HG02840 (cell line): ENCODE results near the gene FBXO38.

Experiments
- ATAC-seq: cut with Tn5 transposase; IDR thresholded peaks from one replicate; pipeline ENCODE4 v1.9.1; 2021; ENCODE audit warnings: mild to moderate bottlenecking, moderate library complexity, moderate number of reproducible peaks; ENCODE audit not compliant: unreplicated experiment, low FRiP score

FBXO38 gene, protein sequence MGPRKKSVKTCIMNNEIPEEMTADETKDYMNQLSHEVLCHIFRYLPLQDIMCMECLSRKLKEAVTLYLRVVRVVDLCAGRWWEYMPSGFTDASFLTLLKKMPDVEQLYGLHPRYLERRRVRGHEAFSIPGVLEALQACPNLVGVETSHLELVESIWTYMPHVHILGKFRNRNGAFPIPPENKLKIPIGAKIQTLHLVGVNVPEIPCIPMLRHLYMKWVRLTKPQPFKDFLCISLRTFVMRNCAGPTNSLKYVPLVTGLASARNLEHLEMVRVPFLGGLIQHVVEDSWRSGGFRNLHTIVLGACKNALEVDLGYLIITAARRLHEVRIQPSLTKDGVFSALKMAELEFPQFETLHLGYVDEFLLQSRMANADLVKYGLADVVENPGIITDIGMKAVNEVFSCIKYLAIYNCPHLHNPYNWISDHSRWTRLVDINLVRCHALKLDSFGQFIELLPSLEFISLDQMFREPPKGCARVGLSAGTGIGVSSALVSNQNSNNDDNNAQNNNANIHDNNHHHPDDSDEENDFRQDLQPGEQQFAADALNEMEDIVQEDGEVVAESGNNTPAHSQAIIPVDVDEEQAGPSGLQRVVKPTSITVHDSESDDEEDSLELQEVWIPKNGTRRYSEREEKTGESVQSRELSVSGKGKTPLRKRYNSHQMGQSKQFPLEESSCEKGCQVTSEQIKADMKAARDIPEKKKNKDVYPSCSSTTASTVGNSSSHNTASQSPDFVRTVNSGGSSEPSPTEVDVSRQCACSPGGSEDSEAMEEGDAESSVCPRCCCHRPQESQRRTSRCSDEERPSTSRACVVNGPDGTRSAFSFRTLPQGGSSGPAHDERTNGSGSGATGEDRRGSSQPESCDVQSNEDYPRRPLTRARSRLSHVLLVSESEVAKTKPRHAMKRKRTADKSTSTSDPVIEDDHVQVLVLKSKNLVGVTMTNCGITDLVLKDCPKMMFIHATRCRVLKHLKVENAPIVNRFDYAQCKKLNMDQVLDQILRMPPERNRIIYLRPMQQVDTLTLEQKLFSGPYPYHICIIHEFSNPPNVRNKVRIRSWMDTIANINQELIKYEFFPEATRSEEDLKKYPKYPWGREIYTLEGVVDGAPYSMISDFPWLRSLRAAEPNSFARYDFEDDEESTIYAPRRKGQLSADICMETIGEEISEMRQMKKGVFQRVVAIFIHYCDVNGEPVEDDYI

DNA sequence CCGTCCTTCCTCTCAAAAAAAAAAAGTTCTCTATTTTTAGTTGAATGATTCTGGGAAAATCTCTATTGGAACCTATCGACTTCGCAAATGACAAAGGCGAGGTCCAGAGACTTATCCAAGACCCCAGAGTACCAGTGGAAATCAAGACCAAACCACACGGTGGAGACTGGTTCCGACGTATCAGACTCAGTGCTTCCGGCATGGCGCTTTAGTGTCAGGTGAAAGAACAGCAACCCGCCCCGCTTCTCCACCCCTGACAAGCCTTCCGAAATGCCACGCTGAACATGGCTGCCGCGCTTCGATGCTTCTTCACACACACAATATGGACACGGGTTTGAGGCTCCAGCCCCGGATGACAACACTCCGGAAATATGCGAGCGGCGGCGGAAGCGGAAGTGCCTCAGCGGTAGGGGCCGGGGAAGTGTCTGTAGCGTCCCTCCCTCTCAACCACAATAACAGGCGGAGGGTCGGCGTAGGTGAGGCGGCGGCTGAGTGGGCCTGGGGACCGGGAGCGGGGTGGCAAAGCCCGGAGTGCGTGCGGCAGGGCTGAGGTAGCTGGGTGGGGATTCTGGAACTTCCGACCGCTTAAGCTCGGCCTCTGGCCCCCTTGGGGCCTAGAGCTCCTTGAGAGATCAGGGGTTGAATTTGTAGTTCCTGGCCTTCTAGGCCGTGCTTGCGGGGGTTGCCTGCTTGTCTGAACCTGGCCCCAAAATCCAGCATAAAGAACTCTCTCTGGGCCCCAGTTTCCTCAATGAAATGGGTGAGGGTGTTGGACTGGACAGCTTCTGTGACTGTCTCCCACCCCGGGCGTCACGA lies at the start of gene FBXO38:
FBXO38 (plus strand) TSS at position 395 of the 816 bp plus-strand sequence. CDS start 10,819 bp downstream, outside the sequence.
- ATAC-seq: peak; percentile 100

DNA sequence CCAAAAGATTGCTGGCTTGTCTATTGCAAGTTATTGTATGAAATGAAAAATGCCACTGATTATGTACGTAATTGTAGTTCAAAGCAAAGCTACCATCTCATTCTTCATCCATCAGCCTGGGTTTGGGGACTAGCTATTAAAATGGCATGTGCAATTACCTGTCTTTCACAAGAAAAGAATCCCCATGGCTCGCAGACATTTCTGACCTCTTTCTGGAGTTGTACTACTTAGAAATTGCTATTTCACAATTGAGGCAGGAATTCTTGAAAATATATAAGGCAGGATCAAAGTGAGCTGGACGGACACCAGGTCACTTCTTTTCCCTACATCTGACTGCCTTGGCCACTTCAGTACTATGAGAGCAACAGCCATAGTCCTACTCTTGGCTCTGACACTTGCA lies 48.5 kb upstream of the FBXO38 start, which contains the start of gene SPINK9:
SPINK9 (plus strand) TSS at position 301 of the 400 bp plus-strand sequence; CDS start at position 356, 55 bp downstream.
- ATAC-seq: no peak

DNA sequence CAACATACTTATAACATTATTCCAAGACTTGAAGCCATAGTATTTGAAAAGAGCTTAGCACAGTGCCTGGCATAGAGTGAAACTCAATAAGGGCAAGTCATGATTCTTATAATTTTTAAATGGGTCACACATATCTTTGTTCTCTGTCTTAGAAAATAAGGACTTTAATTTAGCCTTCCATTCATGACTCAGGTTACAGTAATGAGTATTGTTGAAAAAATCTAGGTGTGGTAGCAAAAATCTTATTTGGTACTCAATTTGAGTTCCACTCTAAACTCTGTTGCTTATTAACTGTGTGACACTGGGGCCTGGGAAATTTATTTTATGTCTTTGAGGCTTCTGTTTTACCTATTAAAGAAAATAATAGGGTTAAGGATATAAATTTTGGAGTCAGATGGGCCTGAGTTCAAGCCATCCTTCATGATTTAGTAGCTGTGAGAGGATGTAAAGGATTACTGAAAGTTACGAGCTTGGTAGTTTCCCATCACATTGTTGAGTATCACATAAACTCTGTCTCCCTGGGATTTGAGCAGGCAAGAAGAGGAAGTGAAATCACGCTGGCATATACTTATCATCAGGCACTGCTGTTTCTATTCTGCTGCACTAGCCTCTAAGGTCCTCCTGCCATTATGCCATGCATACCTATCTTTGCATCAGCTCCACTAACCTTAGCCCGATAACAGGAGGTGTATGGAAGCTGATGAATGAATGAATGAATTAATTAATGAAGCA lies 46.9 kb upstream of the FBXO38 start:
- ATAC-seq: no peak

DNA sequence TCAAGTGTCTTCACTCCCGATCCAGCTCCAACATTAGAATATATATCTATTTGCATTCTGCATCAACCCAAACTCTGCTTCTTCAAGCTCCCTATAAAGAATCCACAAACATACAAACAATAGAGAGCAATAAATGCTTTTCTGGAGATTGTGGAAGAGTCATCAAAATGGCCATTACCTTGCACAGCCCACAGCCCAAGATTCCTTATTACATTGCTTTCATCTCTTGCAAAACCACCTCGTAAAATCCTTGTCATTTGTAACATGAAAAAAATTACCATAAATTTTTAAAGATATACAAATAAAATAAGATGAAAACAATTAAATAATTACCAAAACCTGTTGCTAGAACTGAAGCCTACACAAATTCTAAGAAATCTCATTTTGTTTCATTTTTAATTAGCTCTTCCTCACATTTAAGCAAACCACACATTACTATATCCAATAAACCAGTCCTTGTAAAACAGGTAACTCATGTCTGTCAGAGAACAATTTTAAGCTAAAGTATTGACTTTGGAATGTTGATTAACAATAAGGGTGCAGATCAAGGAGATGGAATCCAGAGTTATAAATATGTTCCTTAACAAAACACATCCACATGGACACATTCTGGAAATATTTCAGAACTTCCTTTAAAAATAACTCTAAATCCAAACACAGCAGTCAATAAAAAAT lies 41.2 kb upstream of the FBXO38 start:
- ATAC-seq: no peak

DNA sequence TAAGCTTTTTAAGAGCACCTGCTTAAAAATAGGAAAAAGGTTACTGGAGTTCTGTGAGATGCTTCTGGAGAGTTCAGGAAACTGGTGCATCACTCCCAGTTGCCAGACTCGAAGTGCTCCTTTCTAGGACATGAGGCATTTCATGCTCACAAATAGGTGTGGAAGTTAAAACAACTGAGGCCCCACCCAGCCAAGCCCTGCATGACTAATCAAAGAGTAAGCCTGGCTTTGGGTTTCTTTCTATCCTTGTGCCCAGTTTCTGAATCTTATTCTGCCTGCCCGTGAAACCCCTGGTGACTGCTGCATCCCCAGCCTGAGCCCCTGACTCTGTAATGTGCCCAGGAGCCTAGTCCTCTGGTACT lies 40.7 kb upstream of the FBXO38 start:
- ATAC-seq: no peak

DNA sequence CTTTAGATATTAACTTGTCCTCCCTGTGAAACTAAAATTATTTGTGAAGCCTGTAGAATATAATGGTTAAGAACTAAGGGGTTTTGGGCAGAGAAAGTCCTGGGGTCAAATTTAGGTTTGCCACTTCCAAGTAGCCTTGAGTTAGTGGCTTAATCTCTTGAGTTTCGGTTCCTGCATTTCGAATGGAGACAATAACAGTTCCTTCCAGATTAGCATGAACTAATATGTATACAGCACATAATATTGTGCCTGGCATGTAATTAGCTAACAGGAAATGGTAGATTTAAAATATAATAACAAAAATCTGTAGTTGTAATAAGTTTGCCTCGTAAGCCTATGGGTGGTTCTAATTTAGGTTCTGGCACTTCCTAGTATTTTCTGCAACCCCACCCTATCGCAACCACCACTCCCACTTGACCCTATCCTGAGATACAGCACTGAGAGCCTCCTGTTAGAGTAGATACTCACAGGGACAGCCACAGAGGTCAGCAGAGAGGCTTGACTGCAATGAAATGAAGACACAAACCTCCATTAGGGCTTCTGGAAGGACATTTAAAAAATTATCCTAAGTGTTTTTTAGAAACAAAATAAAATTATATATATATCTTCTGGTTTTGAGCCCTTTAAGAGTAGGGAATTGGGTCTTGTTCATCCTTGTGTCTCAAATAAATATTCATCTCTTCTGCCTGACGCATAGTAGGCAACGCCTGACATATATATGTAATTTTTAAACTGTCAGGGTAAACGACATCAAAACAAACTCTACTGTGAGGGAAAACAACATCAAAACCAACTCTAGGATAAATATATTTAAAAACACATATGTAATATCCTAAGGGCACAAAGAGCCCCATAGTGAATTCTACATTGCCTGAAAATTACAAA lies 39.9 kb upstream of the FBXO38 start:
- ATAC-seq: no peak

DNA sequence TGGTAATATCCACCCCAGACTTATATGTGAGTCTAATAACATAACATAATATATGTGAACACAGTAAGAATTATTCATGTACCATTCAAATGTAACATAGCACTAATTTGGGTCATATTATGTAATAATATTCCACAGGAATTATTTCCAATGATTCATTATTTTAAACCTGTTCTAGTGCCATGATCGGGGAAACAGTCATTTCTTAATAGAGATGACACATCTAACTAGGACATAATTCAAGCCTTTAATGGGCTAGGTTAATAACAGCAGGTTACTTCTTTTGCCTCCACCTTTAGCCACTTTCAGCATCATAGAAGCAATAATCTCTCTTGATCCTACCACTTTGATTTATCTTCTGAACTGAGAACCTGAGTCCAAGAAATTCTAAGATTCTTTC lies 36.1 kb upstream of the FBXO38 start:
- ATAC-seq: no peak

DNA sequence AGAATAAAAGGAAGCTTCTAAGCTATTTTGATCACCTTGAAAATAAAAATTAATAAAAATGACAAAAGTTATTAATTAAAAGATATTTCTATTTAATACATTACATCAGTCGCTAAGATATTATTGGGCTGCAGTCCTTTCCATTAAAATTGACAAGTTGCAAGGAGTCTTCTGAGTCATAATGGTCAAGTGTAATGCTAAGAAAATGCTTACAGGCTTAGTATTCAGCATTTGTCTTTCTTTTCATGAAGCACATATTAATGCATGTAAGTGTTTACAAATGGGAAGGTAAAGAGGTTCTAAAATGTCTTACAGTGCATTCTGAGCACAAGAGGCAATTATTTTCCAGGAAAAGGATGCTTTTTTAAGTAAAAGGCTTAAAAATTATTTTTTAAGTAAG lies 31.1 kb upstream of the FBXO38 start:
- ATAC-seq: no peak

DNA sequence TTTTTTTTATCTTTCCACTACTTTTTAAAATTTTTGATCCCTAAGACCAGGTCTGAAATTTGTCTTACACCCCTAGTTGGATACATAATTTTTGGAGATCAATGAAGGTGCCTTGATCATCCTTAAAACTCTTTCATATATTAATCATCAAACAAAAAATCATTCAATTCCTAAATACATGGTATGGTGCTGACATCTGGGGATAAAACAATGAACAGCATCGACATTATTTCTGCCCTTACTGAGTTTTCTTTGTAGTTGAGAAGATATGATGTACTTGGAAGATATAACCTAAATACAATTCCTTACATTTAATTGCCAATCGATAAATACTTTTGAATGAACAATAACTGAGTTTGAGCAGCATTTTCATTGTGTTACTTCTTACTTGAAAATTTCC lies 30.1 kb upstream of the FBXO38 start:
- no peak for ATAC-seq

DNA sequence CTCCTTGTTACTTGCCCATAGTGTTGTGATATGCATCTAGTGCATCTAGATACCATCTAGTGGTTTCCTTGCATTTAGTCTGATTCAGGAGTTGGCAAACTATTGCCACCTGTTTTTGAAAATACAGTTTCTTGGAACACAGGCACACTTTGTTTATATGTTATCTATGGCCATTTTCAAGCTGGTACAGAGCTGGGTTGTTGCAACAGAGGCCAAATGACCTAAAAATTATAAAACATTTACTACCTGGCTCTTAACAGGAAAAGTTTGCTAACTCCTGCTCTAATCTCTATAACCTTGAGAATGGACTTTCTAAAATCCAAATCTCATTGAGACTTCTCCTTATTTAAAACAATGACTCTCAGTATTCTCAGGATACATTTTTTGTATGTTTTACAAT lies 19.4 kb upstream of the FBXO38 start:
- ATAC-seq: no peak

DNA sequence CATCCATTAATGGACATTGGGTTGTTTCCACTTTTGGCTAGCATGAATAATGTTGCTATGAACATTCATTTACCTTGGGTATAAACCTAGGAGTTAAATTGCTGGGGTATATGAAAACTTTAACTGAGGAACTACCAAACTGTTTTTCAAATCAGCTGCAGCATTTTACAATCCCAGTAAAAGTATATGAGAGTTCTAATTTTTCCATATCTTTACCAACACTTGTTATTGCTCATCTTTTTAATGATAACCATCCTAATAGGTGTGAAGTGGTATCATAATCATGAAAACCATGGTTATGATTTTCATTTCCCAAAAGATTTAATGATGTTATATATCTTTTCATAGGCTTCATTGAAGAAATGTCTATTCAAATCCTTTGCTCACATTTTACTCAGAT lies 15.5 kb upstream of the FBXO38 start:
- ATAC-seq: no peak

DNA sequence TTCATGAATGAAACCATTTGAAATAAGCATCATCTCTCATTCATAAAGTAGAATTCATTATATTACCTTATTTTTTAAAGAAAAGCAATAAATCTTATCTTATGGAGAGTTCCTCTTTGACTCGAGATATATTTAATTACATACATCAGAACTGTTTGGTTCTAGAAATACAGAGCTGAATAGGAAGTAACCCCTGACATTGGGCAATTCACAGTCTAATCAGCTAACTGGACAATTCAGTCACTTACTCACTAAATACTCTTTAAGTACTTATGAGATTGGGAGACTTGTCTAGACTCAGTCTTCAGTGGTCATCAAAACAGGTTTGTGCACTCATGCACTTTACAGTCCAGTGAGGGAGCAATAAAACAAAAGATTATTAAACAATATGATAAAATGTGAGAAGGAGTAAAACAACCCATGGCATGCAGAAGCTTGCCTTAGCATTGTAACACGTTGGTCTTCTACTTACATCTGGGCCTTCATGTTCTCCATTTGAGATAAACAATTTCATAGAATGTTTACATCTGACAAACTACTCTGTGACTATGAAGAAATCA lies 11.5 kb upstream of the FBXO38 start:
- ATAC-seq: no peak

DNA sequence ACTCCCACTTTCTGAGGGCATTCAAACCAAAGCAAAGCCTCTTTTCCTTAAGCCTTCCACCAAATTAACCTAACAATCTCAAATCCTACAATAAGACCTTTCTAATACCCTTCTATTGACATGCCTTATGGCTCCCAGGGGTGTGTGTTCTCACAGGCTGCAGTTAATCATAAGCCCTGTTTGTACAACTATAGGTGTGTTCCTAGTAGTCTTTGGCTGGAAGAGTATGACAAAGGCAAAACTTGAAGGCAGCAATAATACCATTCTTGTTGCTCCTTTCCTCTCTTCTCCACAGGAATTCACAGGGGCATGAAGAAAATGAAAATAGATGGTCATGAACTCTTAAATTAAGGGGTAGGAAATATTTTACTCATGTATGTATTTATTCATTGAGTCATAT lies 10.9 kb upstream of the FBXO38 start:
- no peak for ATAC-seq

DNA sequence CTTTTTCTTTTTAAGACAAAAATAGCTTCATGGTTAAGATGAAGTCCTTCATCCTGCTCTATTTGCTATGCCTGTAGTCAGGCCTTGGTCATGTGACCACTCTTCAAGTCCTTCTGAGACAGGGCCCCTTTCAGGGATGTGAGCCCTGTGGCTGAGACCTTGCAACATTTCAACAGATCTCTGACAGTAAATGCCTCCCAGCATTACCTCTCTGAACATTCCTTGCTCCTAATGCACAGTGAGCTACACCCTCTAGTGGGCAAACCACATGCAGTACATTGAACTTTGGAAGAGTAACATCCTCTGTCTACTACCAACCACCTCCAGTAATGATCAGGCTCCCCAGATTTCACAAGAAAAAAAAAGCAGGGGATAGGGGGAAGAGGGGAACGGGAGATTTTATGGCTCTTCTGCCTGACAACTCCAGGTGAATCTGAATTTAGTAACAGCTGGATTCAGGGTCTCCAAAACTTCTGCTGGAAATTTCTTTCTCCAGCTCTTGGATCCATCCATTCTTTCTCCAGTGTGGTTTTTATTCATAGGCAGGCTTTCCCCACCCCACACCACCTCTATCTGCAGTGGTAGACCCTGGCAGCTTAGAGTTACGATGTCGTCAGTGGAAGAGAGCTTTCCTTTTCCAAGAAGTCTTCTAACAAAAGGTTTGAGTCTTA lies 8.9 kb upstream of the FBXO38 start:
- peak; percentile 68 for ATAC-seq

DNA sequence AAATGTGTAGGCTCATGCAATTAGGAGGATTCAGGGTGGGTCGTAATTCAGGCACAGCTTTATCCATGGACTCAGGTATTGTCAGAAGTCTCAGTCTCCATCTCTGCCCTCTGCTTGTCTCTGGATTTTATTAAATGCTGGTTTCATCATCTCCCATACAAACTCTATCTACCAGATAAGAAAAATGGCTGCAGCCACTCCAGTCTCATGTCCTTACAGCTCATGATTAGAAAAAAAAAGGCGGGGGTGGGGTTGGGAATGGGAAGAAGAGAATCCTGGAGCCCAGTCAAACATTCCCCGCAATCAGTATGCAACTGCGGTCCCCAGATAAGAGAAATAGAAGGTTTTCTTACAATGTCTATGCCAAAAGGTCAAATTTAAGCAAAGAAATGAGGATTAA lies 7.6 kb upstream of the FBXO38 start:
- ATAC-seq: no peak

DNA sequence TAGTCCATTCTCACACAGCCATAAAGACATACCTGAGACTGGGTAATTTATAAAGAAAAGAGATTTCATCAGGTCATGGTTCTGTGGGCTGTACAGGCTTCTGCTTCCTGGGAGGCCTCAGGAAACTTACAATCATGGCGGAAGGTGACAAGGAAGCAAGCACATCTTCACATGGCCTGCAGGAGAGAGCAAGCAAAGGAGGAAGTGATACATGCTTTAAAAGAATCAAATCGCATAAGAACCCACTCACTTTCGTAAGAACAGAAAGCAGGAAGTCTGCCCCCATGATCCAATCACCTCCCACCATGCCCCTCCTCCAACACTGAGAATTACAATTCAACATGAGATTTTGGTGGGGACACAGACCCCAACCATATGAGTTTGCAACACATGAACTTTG lies 5.1 kb upstream of the FBXO38 start:
- no peak for ATAC-seq

DNA sequence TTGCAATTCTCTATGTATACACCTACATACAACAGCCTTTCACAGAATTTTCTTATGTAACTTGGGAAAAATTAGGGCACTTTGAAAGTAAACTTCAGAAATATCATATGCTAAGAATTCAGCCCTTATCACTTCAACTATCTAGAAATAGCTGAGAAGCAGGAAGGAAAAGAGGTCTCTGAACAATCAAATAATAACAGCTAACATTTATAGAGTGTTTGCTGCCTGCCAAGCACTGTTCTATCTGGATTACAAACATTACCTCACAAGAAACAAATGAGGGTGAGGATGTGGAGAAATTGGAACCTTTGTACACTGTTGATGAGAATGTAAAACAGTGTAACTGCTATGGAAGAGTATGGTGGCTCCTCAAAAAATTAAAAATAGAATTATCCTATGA lies 4.4 kb upstream of the FBXO38 start:
- no peak for ATAC-seq
